Stimulated activated CD4-positive, alpha-beta T cell treated with anti-CD3 and anti-CD28 coated beads, Interleukin-1b, Interleukin-23, amount 100 ng/mL, for 4 hours (primary cell): Measurements from ENCODE around the gene NFASC.

Source experiments
- DNase-seq, 2 donors: peaks; one replicate each; pipeline ENCODE4 v3.0.0-alpha.2; 2020; ENCODE audit warnings: low read depth in 2 of 2

Gene NFASC

DNA sequence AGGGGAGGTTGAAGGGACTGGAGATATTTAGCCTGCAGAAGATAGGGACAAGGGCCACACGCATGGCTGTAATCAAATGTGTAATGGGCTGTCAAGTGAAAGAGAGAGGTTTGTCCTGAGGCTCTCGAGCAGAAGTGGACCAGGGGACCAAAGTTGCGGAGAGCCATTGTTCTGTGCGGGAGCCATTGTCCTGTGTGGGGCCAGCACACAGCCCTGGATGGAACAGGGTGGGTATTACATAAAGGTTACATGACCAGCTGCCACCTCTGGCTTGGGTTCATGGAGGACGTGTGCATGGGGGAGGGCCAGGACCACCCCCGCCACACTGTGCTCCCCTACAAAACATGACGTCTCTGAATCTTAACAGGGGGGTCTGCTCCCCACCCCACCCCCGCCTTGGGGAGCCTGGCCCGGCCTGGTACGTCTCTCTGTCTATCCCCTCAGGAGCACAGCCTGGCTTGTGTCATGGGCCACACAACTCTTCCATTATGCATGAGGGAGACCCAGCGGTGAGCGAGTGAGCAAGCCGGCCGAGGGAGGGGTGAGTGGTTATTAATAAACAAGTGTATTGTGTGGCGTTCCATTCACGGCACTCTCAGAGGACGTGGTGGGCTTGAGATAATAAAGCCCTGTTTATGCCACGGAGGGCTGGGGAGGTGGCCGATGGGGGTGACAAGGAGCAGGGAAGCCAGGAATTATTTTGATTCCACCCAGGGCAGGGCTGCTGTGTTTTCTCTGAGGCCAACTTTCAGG is at the start of gene NFASC:
TSS of gene NFASC (plus strand) at position 703 of the 753 bp plus-strand sequence. CDS start 73,454 bp downstream, outside the sequence.
- no peak for DNase-seq

- DNase-seq: no peak
These were observed 49.2 kb upstream of the NFASC start for GRCh38 chr1:204821476-204821875.

DNA sequence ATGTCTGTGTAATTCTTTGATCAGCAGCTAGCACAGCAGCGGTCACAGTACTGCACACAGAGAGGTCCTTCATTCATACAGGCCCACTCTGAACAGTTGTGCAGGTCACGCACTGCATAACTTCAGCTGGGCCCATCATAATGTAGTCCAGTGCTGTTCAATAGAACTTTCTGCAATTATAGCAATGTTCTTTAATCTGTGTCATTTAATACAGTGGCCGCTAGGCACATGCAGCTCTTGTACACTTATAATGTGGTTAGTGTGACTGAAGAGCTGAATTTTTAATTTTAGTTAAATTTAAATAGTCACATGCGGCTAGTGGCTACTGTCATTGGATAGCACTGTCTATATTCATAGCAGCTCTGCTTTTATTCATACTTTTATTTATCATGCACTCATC is 48.7 kb upstream of the NFASC start:
- no peak for DNase-seq

DNA sequence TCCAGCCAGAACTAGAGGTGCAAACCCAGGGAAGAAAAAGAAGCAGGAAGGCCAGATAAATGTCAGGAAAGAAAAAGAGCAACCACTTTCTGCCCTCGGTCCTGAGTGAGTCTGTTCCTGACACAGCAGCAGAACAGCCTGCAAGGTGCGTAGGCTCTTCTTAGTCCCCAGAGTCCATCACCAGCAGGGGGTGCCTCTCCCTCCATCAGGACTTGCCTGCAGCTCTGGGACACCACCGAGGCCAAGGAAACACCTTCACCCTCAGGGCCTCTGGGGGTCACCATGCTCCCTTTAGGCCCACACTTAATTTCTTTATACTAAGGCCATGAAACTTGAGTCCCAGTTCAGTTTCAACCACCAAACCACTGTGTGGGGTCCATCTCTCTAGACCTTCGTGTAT is 43.7 kb upstream of the NFASC start:
- no peak for DNase-seq

DNA sequence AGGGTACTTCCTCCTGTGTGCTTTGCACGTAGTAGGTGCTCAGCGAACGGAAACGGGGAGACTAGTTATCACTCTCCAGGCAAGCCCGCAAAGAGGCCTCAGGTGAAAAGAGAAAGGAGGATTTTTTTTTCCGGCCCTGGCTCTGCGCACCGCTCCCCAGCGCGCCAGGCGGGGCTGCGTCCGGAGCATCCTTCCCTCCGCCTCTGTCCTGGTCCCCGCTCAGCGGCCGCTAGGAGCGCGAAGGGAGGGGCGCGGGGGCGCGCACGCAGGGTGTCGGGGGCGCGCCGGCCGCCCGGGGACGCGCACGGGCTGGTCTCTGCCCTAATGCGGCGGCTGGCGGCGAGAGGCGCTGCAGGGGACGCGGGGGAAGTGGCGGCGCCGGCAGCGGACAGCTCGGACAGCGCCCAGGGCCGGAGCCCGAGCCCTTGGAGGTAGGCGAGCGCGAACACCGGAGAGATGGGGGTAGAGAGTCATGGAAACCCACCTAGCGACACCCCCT is 42.3 kb upstream of the NFASC start:
- peak in 1 of 2 donors; percentile 29 for DNase-seq

GRCh38 chr1:204829133-204829825 is 41.4 kb upstream of the NFASC start:
- DNase-seq: no peak

DNA sequence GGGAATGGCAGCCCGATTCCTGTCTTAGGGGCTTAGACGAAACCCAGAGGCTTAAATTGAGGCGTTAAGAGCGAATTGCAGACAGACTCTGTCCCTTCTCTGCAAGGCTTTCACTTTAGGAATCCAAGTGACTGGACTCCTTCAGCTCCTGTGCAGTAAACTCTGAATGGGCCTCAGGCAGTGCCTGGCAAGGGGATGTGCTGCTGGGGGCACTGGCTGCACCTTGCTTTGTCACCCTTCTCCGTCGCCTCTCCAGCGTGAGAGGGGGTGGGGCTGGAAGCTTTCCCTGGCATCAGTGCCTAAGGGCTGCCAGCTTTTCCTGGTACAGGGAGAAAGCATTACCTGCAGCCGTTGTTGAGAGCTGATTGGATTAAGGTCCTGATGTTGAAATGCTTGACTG is 39.9 kb upstream of the NFASC start:
- DNase-seq: no peak

DNA sequence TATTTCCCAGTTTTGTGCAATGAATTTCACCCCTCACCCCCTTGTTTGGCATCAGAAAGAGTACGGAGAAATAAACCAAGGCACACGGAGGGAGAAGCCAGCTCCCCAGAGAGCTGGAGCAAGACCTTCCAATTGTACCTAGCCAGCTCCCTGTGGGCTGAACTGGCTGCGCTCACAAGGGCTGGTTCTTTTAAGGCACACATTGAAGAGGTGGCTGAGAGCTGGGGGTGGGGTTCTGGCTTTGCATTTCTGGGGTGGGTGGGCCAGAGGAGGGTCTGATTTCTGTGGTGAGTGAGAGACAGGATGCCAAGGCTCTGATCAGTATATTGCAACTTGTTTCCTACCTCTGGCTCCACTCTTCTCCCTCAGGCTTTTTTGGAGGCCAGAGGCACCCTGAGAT is 39.5 kb upstream of the NFASC start:
- DNase-seq: no peak

DNA sequence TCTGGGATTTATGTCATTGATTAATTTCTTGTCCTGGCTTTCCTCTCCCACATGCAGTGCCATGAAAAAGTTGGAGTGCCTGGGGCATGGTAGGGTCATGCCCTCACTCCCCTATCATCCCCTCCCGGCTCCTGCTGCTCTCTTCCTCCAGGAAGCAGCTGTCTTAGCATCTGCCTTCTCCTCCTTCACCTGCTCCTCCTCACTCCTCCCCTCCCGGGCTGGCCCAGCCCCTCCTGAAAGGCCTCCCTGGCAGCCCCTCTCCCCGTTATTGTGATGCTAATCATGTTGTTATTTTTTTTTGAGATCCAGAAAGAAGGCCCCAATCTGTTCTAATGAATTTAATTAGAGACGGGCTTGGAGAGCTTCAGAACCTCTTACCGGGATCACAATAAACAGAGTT is 36.3 kb upstream of the NFASC start:
- no peak for DNase-seq

DNA sequence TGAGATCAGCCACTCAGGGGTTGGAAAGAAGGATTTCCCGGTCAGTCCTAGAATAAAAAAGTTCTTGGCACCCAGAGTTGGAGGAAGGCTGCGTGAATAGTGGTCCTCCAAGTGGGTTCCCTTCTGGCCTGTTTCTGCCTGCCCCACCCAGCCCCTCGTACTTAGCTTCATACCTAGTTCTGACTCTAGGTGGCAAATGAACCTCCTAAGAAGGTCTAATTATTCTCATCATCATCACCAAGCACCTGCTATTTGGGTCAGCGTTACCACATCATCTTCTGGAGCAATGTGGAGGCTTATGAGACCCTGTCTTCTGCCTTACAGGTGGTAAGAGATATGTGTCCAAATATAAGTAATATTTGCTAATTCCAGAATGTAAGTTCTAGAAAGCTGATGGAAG is 35.9 kb upstream of the NFASC start:
- DNase-seq: no peak

DNA sequence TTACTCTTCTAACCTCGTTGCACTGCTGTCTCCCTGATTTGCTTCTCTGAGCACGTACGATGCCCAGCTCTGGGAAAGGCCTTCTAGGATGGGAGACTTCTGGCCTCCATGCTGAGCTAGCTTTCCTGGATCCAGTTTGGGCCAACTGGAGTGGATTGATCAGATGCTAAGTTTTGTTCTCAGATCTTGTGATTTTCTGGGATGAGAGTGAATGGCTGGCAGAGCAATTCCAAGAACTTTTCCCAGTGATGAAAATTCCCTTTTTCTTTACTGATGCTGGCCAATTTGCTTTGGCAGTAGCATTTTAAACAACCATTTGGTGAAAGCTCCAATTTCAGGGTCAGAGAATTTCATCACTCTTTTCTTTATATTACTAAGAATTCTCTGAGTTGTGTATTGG is 34.9 kb upstream of the NFASC start:
- DNase-seq: no peak

DNA sequence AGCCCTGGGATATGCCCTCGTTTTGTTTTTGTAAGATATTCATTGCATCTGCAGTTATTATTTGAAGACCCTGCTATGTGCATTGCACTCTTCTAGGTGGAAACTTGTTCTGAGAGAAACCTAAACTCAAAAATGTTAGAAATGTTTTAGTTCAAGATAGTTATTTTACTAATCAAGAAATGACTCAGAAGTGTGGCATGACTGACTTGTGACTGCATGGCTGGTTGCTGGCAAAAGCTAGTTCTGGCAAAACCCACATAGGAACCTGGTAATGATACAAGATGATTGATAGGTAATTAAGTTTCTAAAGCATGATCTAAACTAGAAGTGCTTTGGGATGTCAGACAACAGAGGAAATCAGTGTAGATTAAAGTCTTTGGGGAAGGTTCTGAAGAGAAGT is 33.8 kb upstream of the NFASC start:
- DNase-seq: no peak

GRCh38 chr1:204837440-204838084 is 33.1 kb upstream of the NFASC start:
- no peak for DNase-seq

- DNase-seq: no peak
These were observed 29.3 kb upstream of the NFASC start for GRCh38 chr1:204841316-204841715.

GRCh38 chr1:204841798-204842197 is 28.9 kb upstream of the NFASC start:
- DNase-seq: no peak

GRCh38 chr1:204842369-204842768 is 28.3 kb upstream of the NFASC start:
- DNase-seq: no peak

- DNase-seq: no peak
These were observed 27.8 kb upstream of the NFASC start for GRCh38 chr1:204842892-204843291.

- no peak for DNase-seq
These were observed 24.1 kb upstream of the NFASC start for GRCh38 chr1:204846546-204846945.

DNA sequence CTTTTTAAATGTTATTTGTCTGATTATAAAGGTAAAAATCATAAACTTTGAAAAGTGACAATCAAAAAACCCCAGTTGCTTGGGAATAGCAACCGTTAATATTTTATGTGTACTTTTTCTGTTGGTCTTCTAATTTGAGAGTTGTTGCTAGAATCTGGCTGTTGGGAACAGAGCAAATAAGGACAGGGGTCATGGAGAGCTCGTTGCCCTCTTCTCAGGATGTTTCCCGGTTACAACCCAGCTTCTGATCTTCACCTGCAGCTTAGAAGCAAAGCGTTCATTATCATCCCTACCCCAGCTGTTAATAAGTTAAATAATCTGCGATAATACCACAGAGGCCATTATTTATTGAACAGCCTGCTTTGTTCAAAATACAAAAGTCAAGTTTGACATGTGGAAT is 22.1 kb upstream of the NFASC start:
- no peak for DNase-seq

DNA sequence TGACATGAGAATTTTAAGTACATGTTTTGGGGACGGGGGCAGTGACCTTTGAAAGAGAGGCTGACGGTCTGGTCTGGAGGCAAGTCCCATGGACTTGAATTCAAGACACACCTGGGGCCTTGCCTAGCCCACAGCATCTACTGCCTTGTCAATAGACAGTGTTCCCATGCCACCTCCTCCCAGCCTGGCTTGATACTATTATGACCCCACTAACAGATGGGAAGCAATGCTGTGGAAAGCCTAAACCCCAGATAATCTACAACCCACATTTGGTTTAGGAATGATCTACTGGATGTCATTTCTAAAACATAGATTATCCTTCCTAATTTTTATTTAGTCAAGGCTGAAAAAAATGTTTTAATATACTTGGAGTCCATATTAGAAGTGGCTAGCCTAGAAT is 17.8 kb upstream of the NFASC start:
- no peak for DNase-seq

GRCh38 chr1:204853436-204853835 is 17.2 kb upstream of the NFASC start:
- no peak for DNase-seq

DNA sequence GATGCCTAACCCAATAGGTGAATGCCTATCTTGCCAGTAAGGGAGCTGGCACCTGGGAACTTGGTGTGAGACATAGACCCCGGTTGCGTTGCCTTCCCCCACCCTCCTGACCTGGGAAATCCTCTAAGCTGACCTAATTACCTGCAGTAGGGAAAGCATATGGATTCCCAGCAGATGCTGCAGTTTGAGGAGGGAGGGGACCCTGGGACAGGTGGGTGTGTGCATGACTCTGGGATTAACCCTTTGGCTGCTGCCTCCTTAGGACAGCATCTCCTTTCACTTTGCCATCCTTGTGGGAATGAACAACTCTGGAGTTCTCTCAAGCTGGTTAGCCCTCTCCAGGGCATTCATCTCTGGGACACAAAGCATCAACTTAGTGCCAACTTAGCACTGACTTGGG is 16.4 kb upstream of the NFASC start:
- no peak for DNase-seq

DNA sequence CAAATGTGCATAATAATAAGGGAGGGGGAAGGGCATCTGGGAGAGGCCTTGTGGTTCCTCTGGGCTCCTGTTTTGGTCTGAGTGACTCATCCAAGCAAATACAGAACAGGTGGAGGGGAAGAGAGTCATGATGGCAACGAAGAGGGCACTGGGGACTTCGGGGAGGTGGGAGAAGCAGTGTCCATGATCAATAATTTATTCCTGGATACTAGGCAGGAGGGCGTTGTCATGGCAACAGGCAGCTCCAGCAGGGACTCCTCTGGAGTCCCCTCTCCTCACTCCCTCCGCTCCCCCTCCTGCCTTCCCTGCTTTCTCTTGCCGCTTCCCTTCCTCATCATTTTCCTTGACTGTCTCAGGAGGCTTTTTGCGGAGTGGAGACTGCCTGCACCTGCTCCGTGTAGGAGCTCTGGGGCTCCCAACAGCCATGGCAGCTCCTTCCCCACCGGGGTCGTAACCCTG is 12.3 kb upstream of the NFASC start:
- DNase-seq: no peak
